CD4-positive, CD25-positive, alpha-beta regulatory T cell (primary cell): ENCODE results near the gene CAMTA1. TPM values are rescaled to one million over a fixed set of nuclear protein-coding genes. Genes with fewer than 3 reads are reported as not detected.

Source experiments
- ATAC-seq, 2 donors: fragments of 150-1000 bp; cut with Tn5 transposase; one replicate each; pipeline ENCODE4 v1.10.0; 2021; ENCODE audit warnings: low read depth in 2 of 2, moderate number of reproducible peaks in 2 of 2, moderate library complexity in 1 of 2
- DNase-seq, 3 donors: peaks; one replicate each; pipeline versions ENCODE4 v3.0.0 to v3.0.0-alpha.2; 2012 to 2022; ENCODE audit warnings: mixed read lengths in 1 of 3
- H3K27ac ChIP-seq: one replicate; pipeline ENCODE4 v1.7.0; 2013; ENCODE audit warnings: mild to moderate bottlenecking, low read length; ENCODE audit not compliant: insufficient read depth, poor library complexity, severe bottlenecking
- H3K27me3 ChIP-seq: one replicate; pipeline ENCODE4 v1.7.0; 2013; ENCODE audit warnings: low read length; ENCODE audit not compliant: control insufficient read depth, insufficient read depth
- H3K36me3 ChIP-seq: one replicate; pipeline ENCODE4 v1.7.0; 2013; ENCODE audit warnings: mild to moderate bottlenecking, low read length, moderate library complexity; ENCODE audit not compliant: control insufficient read depth, insufficient read depth
- H3K4me1 ChIP-seq: 2 replicates; pipeline ENCODE4 v1.7.0; 2013; ENCODE audit warnings: mild to moderate bottlenecking, low read length; ENCODE audit not compliant: insufficient read depth, control insufficient read depth, poor library complexity, severe bottlenecking
- H3K4me3 ChIP-seq: one replicate; pipeline ENCODE4 v1.7.0; 2013; ENCODE audit warnings: low read depth, mild to moderate bottlenecking, low read length, moderate library complexity
- H3K9me3 ChIP-seq, 2 experiments: 1 replicate in 1 of 2; 2 replicates in 1 of 2; pipeline ENCODE4 v1.7.0; 2013; ENCODE audit warnings: low read length in 2 of 2, mild to moderate bottlenecking in 1 of 2, moderate library complexity in 1 of 2; ENCODE audit not compliant: control insufficient read depth in 2 of 2
- H3K27ac Mint-ChIP-seq, 3 donors: one replicate each; pipeline ENCODE4 v1.8.0; 2020 to 2022; ENCODE audit warnings: mild to moderate bottlenecking in 3 of 3, mixed read lengths in 3 of 3, moderate library complexity in 2 of 3
- H3K27me3 Mint-ChIP-seq: one replicate; pipeline ENCODE4 v1.8.0; 2022; ENCODE audit warnings: mild to moderate bottlenecking, mixed read lengths
- H3K36me3 Mint-ChIP-seq: one replicate; pipeline ENCODE4 v1.8.0; 2020; ENCODE audit warnings: mixed read lengths
- H3K4me1 Mint-ChIP-seq, 4 donors: one replicate each; pipeline ENCODE4 v1.8.0; 2020 to 2022; ENCODE audit warnings: mixed read lengths in 4 of 4, mild to moderate bottlenecking in 1 of 4
- H3K4me3 Mint-ChIP-seq, 4 donors: one replicate each; pipeline ENCODE4 v1.8.0; 2020 to 2022; ENCODE audit warnings: mild to moderate bottlenecking in 4 of 4, mixed read lengths in 4 of 4, moderate library complexity in 3 of 4
- H3K9me3 Mint-ChIP-seq, 7 donors: one replicate each; pipeline ENCODE4 v1.8.0; 2020 to 2022; ENCODE audit warnings: mixed read lengths in 7 of 7, mild to moderate bottlenecking in 3 of 7, moderate library complexity in 2 of 7
- polyA plus RNA-seq, 4 donors: library from polyadenylated mRNA; unstranded; fragments of 300-500 nt; fragmentation: Illumina TruSeq; gene quantifications; one replicate each; pipeline ENCODE4 v1.2.3, GENCODE V29; 2021
- total RNA-seq: library from RNA; stranded (reverse); gene quantifications from one replicate; pipeline ENCODE4 v1.2.3, GENCODE V29; 2022

The CAMTA1 gene
- total and polyA plus RNA-seq, 5 donors from 2014 or later: 48.8 to 112 (median 80.0) TPM

- Mint-ChIP-seq H3K4me1 (no peaks in the 10 kb centered on the region), H3K27ac (peak overlapping the region in 1 of 3 donors; percentile 63)
Measured at GRCh38 chr1:7389906-7390603, 604.8 kb downstream of the CAMTA1 start.

GRCh38 chr1:7390604-7391000, 605.3 kb downstream of the CAMTA1 start:
- no peak for DNase-seq
- Mint-ChIP-seq H3K4me3 (no peak overlapping the region), H3K27me3 (peaks cover 9% of the 10 kb centered on the region), H3K36me3 (no peaks in the 10 kb centered on the region), H3K9me3 (peaks cover 0 to 6% (median 3%) of the 10 kb centered on the region in 7 donors), H3K27ac (no peak overlapping the region), H3K4me1 (no peaks in the 10 kb centered on the region)
- Histone ChIP-seq H3K27ac (no peak overlapping the region), H3K4me3 (no peak overlapping the region), H3K9me3 (no peaks in the 10 kb centered on the region), H3K27me3 (no peaks in the 10 kb centered on the region), H3K36me3 (no peaks in the 10 kb centered on the region), H3K4me1 (no peaks in the 10 kb centered on the region)
- ATAC-seq: no peak

More at GRCh38 chr1:7389906-7390603, 604.8 kb downstream of the CAMTA1 start:
- Histone ChIP-seq H3K9me3 (no peaks in the 10 kb centered on the region), H3K36me3 (no peaks in the 10 kb centered on the region), H3K4me1 (no peaks in the 10 kb centered on the region), H3K27me3 (no peaks in the 10 kb centered on the region), H3K4me3 (no peak overlapping the region), H3K27ac (no peak overlapping the region)
- Mint-ChIP-seq H3K4me3 (no peak overlapping the region), H3K36me3 (no peaks in the 10 kb centered on the region), H3K27me3 (peaks cover 6% of the 10 kb centered on the region), H3K9me3 (peaks cover 0 to 4% (median 0%) of the 10 kb centered on the region in 7 donors)
- DNase-seq: no peak
- no peak for ATAC-seq

- Mint-ChIP-seq H3K27me3 (peaks cover 10% of the 10 kb centered on the region), H3K9me3 (peaks cover 0 to 16% (median 8%) of the 10 kb centered on the region in 7 donors), H3K27ac (no peak overlapping the region), H3K4me1 (no peaks in the 10 kb centered on the region), H3K4me3 (no peak overlapping the region), H3K36me3 (no peaks in the 10 kb centered on the region)
- Histone ChIP-seq H3K27me3 (peaks cover 4% of the 10 kb centered on the region), H3K4me1 (no peaks in the 10 kb centered on the region), H3K4me3 (no peak overlapping the region), H3K36me3 (no peaks in the 10 kb centered on the region), H3K9me3 (peaks cover 0 to 3% of the 10 kb centered on the region in 2 experiments), H3K27ac (no peak overlapping the region)
- ATAC-seq: no peak
- DNase-seq: no peak
Measured at GRCh38 chr1:7393136-7393535, 607.9 kb downstream of the CAMTA1 start.

- Mint-ChIP-seq H3K27ac (no peak overlapping the region), H3K36me3 (no peaks in the 10 kb centered on the region), H3K27me3 (peaks cover 10% of the 10 kb centered on the region), H3K9me3 (peaks cover 0 to 28% (median 8%) of the 10 kb centered on the region in 7 donors), H3K4me1 (no peaks in the 10 kb centered on the region), H3K4me3 (no peak overlapping the region)
- DNase-seq (no peak), ATAC-seq (no peak)
- peaks cover 6% of the 10 kb centered on the region for H3K27me3 ChIP-seq
- H3K4me3 ChIP-seq: no peak overlapping the region
- H3K9me3 ChIP-seq: peaks cover 10 to 11% of the 10 kb centered on the region in 2 experiments
- no peak overlapping the region for H3K27ac ChIP-seq
- no peaks in the 10 kb centered on the region for H3K36me3 ChIP-seq
- H3K4me1 ChIP-seq: no peaks in the 10 kb centered on the region
Measured at GRCh38 chr1:7395251-7395650, 610.0 kb downstream of the CAMTA1 start.

GRCh38 chr1:7398982-7399381, 613.7 kb downstream of the CAMTA1 start:
- Histone ChIP-seq H3K36me3 (no peaks in the 10 kb centered on the region), H3K4me3 (no peak overlapping the region), H3K4me1 (no peaks in the 10 kb centered on the region), H3K9me3 (peaks cover 10 to 11% of the 10 kb centered on the region in 2 experiments), H3K27ac (no peak overlapping the region), H3K27me3 (peaks cover 6% of the 10 kb centered on the region)
- Mint-ChIP-seq H3K9me3 (peaks cover 0 to 39% (median 8%) of the 10 kb centered on the region in 7 donors), H3K27ac (no peak overlapping the region), H3K36me3 (no peaks in the 10 kb centered on the region), H3K4me1 (no peaks in the 10 kb centered on the region), H3K27me3 (peaks cover 10% of the 10 kb centered on the region), H3K4me3 (no peak overlapping the region)
- DNase-seq: no peak
- no peak for ATAC-seq

GRCh38 chr1:7399514-7400125, 614.4 kb downstream of the CAMTA1 start:
- ATAC-seq: no peak
- no peak for DNase-seq
- Mint-ChIP-seq H3K4me1 (no peaks in the 10 kb centered on the region), H3K36me3 (no peaks in the 10 kb centered on the region), H3K27ac (no peak overlapping the region), H3K9me3 (peaks cover 0 to 39% (median 4%) of the 10 kb centered on the region in 7 donors), H3K4me3 (no peak overlapping the region), H3K27me3 (peaks cover 15% of the 10 kb centered on the region)
- Histone ChIP-seq H3K27me3 (peaks cover 6% of the 10 kb centered on the region), H3K4me1 (no peaks in the 10 kb centered on the region), H3K9me3 (peaks cover 10 to 11% of the 10 kb centered on the region in 2 experiments), H3K27ac (no peak overlapping the region), H3K4me3 (no peak overlapping the region), H3K36me3 (no peaks in the 10 kb centered on the region)

- H3K36me3 ChIP-seq: no peaks in the 10 kb centered on the region
- no peaks in the 10 kb centered on the region for H3K4me1 Mint-ChIP-seq
- peaks cover 6% of the 10 kb centered on the region for H3K27me3 ChIP-seq
- peaks cover 10 to 11% of the 10 kb centered on the region in 2 experiments for H3K9me3 ChIP-seq
- no peak overlapping the region for H3K27ac ChIP-seq
- no peaks in the 10 kb centered on the region for H3K36me3 Mint-ChIP-seq
- no peak overlapping the region for H3K27ac Mint-ChIP-seq
- ATAC-seq: no peak
- H3K27me3 Mint-ChIP-seq: peaks cover 15% of the 10 kb centered on the region
- no peak overlapping the region for H3K4me3 ChIP-seq
- H3K4me1 ChIP-seq: no peaks in the 10 kb centered on the region
- peaks cover 0 to 36% (median 6%) of the 10 kb centered on the region in 7 donors for H3K9me3 Mint-ChIP-seq
- H3K4me3 Mint-ChIP-seq: no peak overlapping the region
- DNase-seq: no peak
Measured at GRCh38 chr1:7400566-7400965, 615.3 kb downstream of the CAMTA1 start.
